C4-2B (cell line): Measurements from ENCODE around the gene WBP11.

Source experiments
- H3K27ac ChIP-seq: fragments of 450-650 bp; 2 replicates; pipeline ENCODE4 v1.5.1; 2017
- CTCF ChIP-seq: fragments of 450-650 bp; conservative IDR thresholded peaks from 2 replicates; pipeline ENCODE4 v1.5.1; 2017; ENCODE audit warnings: mild to moderate bottlenecking
- ZFX ChIP-seq: fragments of 450-650 bp; IDR thresholded peaks from 2 replicates; pipeline ENCODE4 v1.6.1; 2017

The WBP11 gene

GRCh38 chr12:14803011-14803829 lies at the start of gene WBP11, which contains the start of gene C12orf60:
Gene WBP11 (minus strand): TSS chr12:14803478. CDS start chr12:14801383, 2,095 bp downstream.
Gene C12orf60 (plus strand): TSS chr12:14803670. CDS start chr12:14822936, 19,266 bp downstream.
- peak within 1 kb of the TSS; percentile 91 for H3K27ac ChIP-seq
- TF ChIP-seq CTCF = no peak
- no peak for TF ChIP-seq ZFX

- no peak overlapping the region for H3K27ac ChIP-seq
- no peak for TF ChIP-seq ZFX
- TF ChIP-seq CTCF = no peak
Measured at GRCh38 chr12:14852880-14853279, 49.6 kb upstream of the WBP11 start.

- TF ChIP-seq CTCF = no peak
- no peak for TF ChIP-seq ZFX
Measured at GRCh38 chr12:14850929-14851663, 47.8 kb upstream of the WBP11 start.

GRCh38 chr12:14849661-14850060 lies 46.4 kb upstream of the WBP11 start:
- TF ChIP-seq ZFX (no peak), CTCF (no peak)
- H3K27ac ChIP-seq = no peak overlapping the region

More at GRCh38 chr12:14850929-14851663, 47.8 kb upstream of the WBP11 start:
- H3K27ac ChIP-seq = no peak overlapping the region

- H3K27ac ChIP-seq = no peak overlapping the region
- TF ChIP-seq CTCF = no peak
Measured at GRCh38 chr12:14846876-14847580, 43.8 kb upstream of the WBP11 start.

GRCh38 chr12:14846042-14846587 lies 42.8 kb upstream of the WBP11 start:
- no peak overlapping the region for H3K27ac ChIP-seq
- no peak for TF ChIP-seq CTCF
